Upper lobe of left lung (tissue), 6 donors: ENCODE data around the gene ACVR2B. TPM values are rescaled to one million over a fixed set of nuclear protein-coding genes. Genes with fewer than 3 reads are reported as not detected.
"Not testable (repeated sequence)": the region's sequence is repeated elsewhere in the genome, so short reads cannot be mapped to it uniquely, and the experiment has no call there.

ENCODE experiments used
- ATAC-seq, 2 donors: fragments of 200-7000 bp; cut with Tn5 transposase; one replicate each; pipeline ENCODE4 v1.9.1; 2022; ENCODE audit warnings: mild to moderate bottlenecking in 2 of 2, moderate library complexity in 2 of 2; ENCODE audit not compliant: low FRiP score in 2 of 2
- DNase-seq, 2 donors: peaks; one replicate each; pipeline ENCODE4 v3.0.0-alpha.2; 2019 to 2020
- H3K27ac ChIP-seq, 4 donors: fragments of 200-600 bp; sonication (generic); one replicate each; pipeline ENCODE4 v1.5.1; 2016 to 2019
- H3K27me3 ChIP-seq, 4 donors: fragments of 200-600 bp; sonication (generic); one replicate each; pipeline ENCODE4 v1.5.1; 2017 to 2019
- H3K36me3 ChIP-seq, 4 donors: fragments of 200-600 bp; sonication (generic); one replicate each; pipeline ENCODE4 v1.5.1; 2016 to 2019
- H3K4me1 ChIP-seq, 4 donors: fragments of 200-600 bp; sonication (generic); one replicate each; pipeline ENCODE4 v1.5.1; 2018 to 2019
- H3K4me3 ChIP-seq, 4 donors: fragments of 200-600 bp; sonication (generic); one replicate each; pipeline ENCODE4 v1.5.1; 2017 to 2019; ENCODE audit warnings: mild to moderate bottlenecking in 2 of 4, moderate library complexity in 1 of 4
- H3K9me3 ChIP-seq, 4 donors: fragments of 200-600 bp; sonication (generic); one replicate each; pipeline ENCODE4 v1.5.1; 2018 to 2019
- CTCF ChIP-seq, 6 experiments: fragments of 450-650 bp in 4 of 6; fragments of 200-600 bp in 2 of 6; sonication (generic) in 2 of 6; IDR thresholded peaks; one replicate each; pipeline ENCODE4 v1.5.1; 2016 to 2019; ENCODE audit warnings: antibody characterized with exemption in 6 of 6
- EP300 ChIP-seq, 4 donors: sonication (generic); formaldehyde crosslinking; IDR thresholded peaks; one replicate each; pipeline ENCODE4 v1.5.1; 2017; ENCODE audit warnings: antibody characterized with exemption in 4 of 4, control low read depth in 2 of 4
- POLR2A ChIP-seq, 4 donors: fragments of 450-650 bp; IDR thresholded peaks; one replicate each; pipeline ENCODE4 v1.5.1; 2016 to 2017; ENCODE audit warnings: antibody characterized with exemption in 4 of 4, mild to moderate bottlenecking in 2 of 4
- POLR2AphosphoS5 ChIP-seq, 2 donors: sonication (generic); formaldehyde crosslinking; IDR thresholded peaks; one replicate each; pipeline ENCODE4 v1.5.1; 2017; ENCODE audit warnings: antibody characterized with exemption in 2 of 2
- WGBS, 2 donors: methylation state at CpG; one replicate each; pipeline ENCODE4 v1.1.5; 2017 to 2018; 5-methylcytosine and 5-hydroxymethylcytosine counted together
- total RNA-seq, 6 donors: library from RNA; depleted of rRNA in 4 of 6; stranded (reverse); fragments of >200 nt in 4 of 6; gene quantifications; one replicate each; pipeline versions ENCODE4 v1.1.0 to v1.2.1, GENCODE V29; 2016 to 2021
- donor health status: DM: no; HTN: no; CAD: no; lungs with moderate emphysema.
- donor health status: DM: no; HTN: yes; CAD: no; lungs with severe emphysema.

Gene ACVR2B
- total RNA-seq, result 1 to 10 TPM; 4.1 to 9.4 (median 8.0) TPM

- Histone ChIP-seq H3K4me3 (peak within 1 kb of the TSS; percentile 81 to 97 (median 91)), H3K4me1 (peaks cover 20 to 46% (median 33%) of the 10 kb centered on the region in 4 donors), H3K9me3 (no peaks in the 10 kb centered on the region), H3K27me3 (no peaks in the 10 kb centered on the region), H3K27ac (peak within 1 kb of the TSS; percentile 81 to 94 (median 84)), H3K36me3 (no peaks in the 10 kb centered on the region)
- 10 to 28% methylated on average over 9 to 30 of the region's 48 CpGs for WGBS, 2 donors
- ATAC-seq (peak; percentile 89 to 90), DNase-seq (peak; percentile 89 to 97)
- TF ChIP-seq POLR2AphosphoS5 (IDR thresholded peaks at IDR 0.05) (peak in 1 of 2 donors; percentile 6), EP300 (IDR thresholded peaks at IDR 0.05) (no peak), POLR2A (IDR thresholded peaks at IDR 0.05) (peak in 1 of 4 donors; percentile 17), CTCF (IDR thresholded peaks at IDR 0.05) (no peak)
Observed at GRCh38 chr3:38453075-38453912, at the start of gene ACVR2B. ACVR2B (plus strand) TSS chr3:38453890; CDS start chr3:38454323, 433 bp downstream.

- no peaks in the 10 kb centered on the region for H3K27me3 ChIP-seq
- TF ChIP-seq EP300 (IDR thresholded peaks at IDR 0.05) (no peak), POLR2AphosphoS5 (IDR thresholded peaks at IDR 0.05) (peak in 1 of 2 donors; percentile 59)
- H3K9me3 ChIP-seq, result no peaks in the 10 kb centered on the region
- peaks cover 0 to 12% (median 4%) of the 10 kb centered on the region in 4 donors for H3K36me3 ChIP-seq
- WGBS, 2 donors, result 71 to 78% methylated on average over 5 of the region's 5 CpGs
- no peak overlapping the region for H3K4me3 ChIP-seq
- peak in 1 of 2 donors; percentile 48 for DNase-seq
- H3K27ac ChIP-seq, result no peak overlapping the region
- no peaks in the 10 kb centered on the region for H3K4me1 ChIP-seq
- peak; percentile 67 to 94 for ATAC-seq
Observed at GRCh38 chr3:38404286-38404685, 49.4 kb upstream of the ACVR2B start.

- TF ChIP-seq POLR2A (IDR thresholded peaks at IDR 0.05) (no peak), CTCF (IDR thresholded peaks at IDR 0.05) (no peak), POLR2AphosphoS5 (IDR thresholded peaks at IDR 0.05) (no peak)
- WGBS, 2 donors, result 69 to 77% methylated on average over 1 of the region's 1 CpG
- DNase-seq (no peak), ATAC-seq (no peak)
- H3K27me3 ChIP-seq, result no peaks in the 10 kb centered on the region
- H3K4me1 ChIP-seq, result no peaks in the 10 kb centered on the region
- no peak overlapping the region for H3K4me3 ChIP-seq
- H3K9me3 ChIP-seq, result no peaks in the 10 kb centered on the region
- H3K27ac ChIP-seq, result no peak overlapping the region
- H3K36me3 ChIP-seq, result no peaks in the 10 kb centered on the region
Observed at GRCh38 chr3:38411591-38411990, 42.1 kb upstream of the ACVR2B start.

- not testable (repeated sequence) for H3K36me3 ChIP-seq, ATAC-seq, DNase-seq, H3K9me3 ChIP-seq, H3K27ac ChIP-seq, H3K4me1 ChIP-seq, H3K4me3 ChIP-seq, H3K27me3 ChIP-seq
- WGBS, 2 donors, result 65 to 80% methylated on average over 5 of the region's 5 CpGs
Observed at GRCh38 chr3:38420758-38421157, 32.9 kb upstream of the ACVR2B start.

- Histone ChIP-seq H3K27me3 (no peaks in the 10 kb centered on the region), H3K36me3 (no peaks in the 10 kb centered on the region), H3K9me3 (no peaks in the 10 kb centered on the region), H3K4me1 (no peaks in the 10 kb centered on the region), H3K4me3 (no peak overlapping the region), H3K27ac (no peak overlapping the region)
- no peak for TF ChIP-seq EP300 (IDR thresholded peaks at IDR 0.05)
- TF ChIP-seq CTCF (IDR thresholded peaks at IDR 0.05), result no peak
- TF ChIP-seq POLR2AphosphoS5 (IDR thresholded peaks at IDR 0.05), result no peak
- no peak for TF ChIP-seq POLR2A (IDR thresholded peaks at IDR 0.05)
- DNase-seq (no peak), ATAC-seq (no peak)
- WGBS, 2 donors, result 80 to 82% methylated on average over 7 of the region's 7 CpGs
Observed at GRCh38 chr3:38421679-38422336, 31.9 kb upstream of the ACVR2B start.

GRCh38 chr3:38426798-38427426 lies 26.8 kb upstream of the ACVR2B start:
- H3K4me3 ChIP-seq, H3K27ac ChIP-seq, H3K9me3 ChIP-seq, ATAC-seq, H3K4me1 ChIP-seq, H3K36me3 ChIP-seq, DNase-seq, H3K27me3 ChIP-seq: not testable (repeated sequence)
- 68 to 72% methylated on average over 6 of the region's 6 CpGs for WGBS, 2 donors

GRCh38 chr3:38432871-38433658 lies 20.6 kb upstream of the ACVR2B start:
- not testable (repeated sequence) for H3K27me3 ChIP-seq, H3K4me3 ChIP-seq, ATAC-seq, H3K27ac ChIP-seq, DNase-seq, H3K4me1 ChIP-seq, H3K36me3 ChIP-seq
- H3K9me3 ChIP-seq, result peaks cover 12 to 20% (median 14%) of the 10 kb centered on the region in 4 donors
- 75 to 91% methylated on average over 3 to 5 of the region's 5 CpGs for WGBS, 2 donors

GRCh38 chr3:38433661-38434060 lies 20.0 kb upstream of the ACVR2B start:
- 74 to 80% methylated on average over 2 of the region's 2 CpGs for WGBS, 2 donors
- peaks cover 12 to 24% (median 14%) of the 10 kb centered on the region in 4 donors for H3K9me3 ChIP-seq
- not testable (repeated sequence) for H3K4me1 ChIP-seq, H3K36me3 ChIP-seq, H3K27ac ChIP-seq, DNase-seq, H3K27me3 ChIP-seq, H3K4me3 ChIP-seq, ATAC-seq
